Neural progenitor cell (in vitro differentiated cells): ENCODE results near the gene CEP57. TPM values are rescaled to one million over a fixed set of nuclear protein-coding genes. Genes with fewer than 3 reads are reported as not detected.

ENCODE experiments used
- DNase-seq: peaks from one replicate; pipeline ENCODE4 v3.0.0-alpha.2; 2016; ENCODE audit warnings: low spot score
- H2AFZ ChIP-seq: fragments of 200-600 bp; sonication (generic); replicated peaks from 2 replicates; pipeline ENCODE4 v1.6.1; 2016; ENCODE audit warnings: antibody characterized with exemption
- H3F3A ChIP-seq: fragments of 200-600 bp; sonication (generic); 2 replicates; pipeline ENCODE4 v1.6.1; 2016; ENCODE audit warnings: antibody characterized with exemption, low read depth
- H3K27ac ChIP-seq: fragments of 200-600 bp; sonication (generic); 2 replicates; pipeline ENCODE4 v1.5.1; 2016; ENCODE audit warnings: mild to moderate bottlenecking
- H3K27me3 ChIP-seq: fragments of 200-600 bp; sonication (generic); 2 replicates; pipeline ENCODE4 v1.6.1; 2016; ENCODE audit warnings: mild to moderate bottlenecking, moderate library complexity
- H3K36me3 ChIP-seq: fragments of 200-600 bp; sonication (generic); 2 replicates; pipeline ENCODE4 v1.5.1; 2016
- H3K4me1 ChIP-seq: fragments of 200-600 bp; sonication (generic); 2 replicates; pipeline ENCODE4 v1.6.1; 2016; ENCODE audit warnings: mixed run types
- H3K4me2 ChIP-seq: fragments of 200-600 bp; sonication (generic); 2 replicates; pipeline ENCODE4 v1.6.1; 2016
- H3K4me3 ChIP-seq: fragments of 200-600 bp; sonication (generic); 2 replicates; pipeline ENCODE4 v1.5.1; 2016
- H3K79me2 ChIP-seq: fragments of 200-600 bp; sonication (generic); 2 replicates; pipeline ENCODE4 v1.6.1; 2016; ENCODE audit warnings: low read depth
- H3K9ac ChIP-seq: fragments of 200-600 bp; sonication (generic); 2 replicates; pipeline ENCODE4 v1.6.1; 2016
- H3K9me3 ChIP-seq: fragments of 200-600 bp; sonication (generic); 2 replicates; pipeline ENCODE4 v1.5.1; 2016; ENCODE audit warnings: low read depth
- H4K20me1 ChIP-seq: fragments of 200-600 bp; sonication (generic); 2 replicates; pipeline ENCODE4 v1.6.1; 2016; ENCODE audit warnings: low read depth
- H3K27ac Mint-ChIP-seq: 3 replicates; pipeline ENCODE4 v1.8.0; 2021; ENCODE audit warnings: mixed read lengths
- H3K27me3 Mint-ChIP-seq: 2 replicates; pipeline ENCODE4 v1.8.0; 2022; ENCODE audit warnings: low read depth, mild to moderate bottlenecking, inconsistent platforms, moderate library complexity, mixed read lengths; ENCODE audit not compliant: insufficient read depth
- H3K36me3 Mint-ChIP-seq: 3 replicates; pipeline ENCODE4 v1.8.0; 2021; ENCODE audit warnings: mixed read lengths
- H3K4me1 Mint-ChIP-seq: 3 replicates; pipeline ENCODE4 v1.8.0; 2021; ENCODE audit warnings: mixed read lengths
- H3K4me3 Mint-ChIP-seq: 3 replicates; pipeline ENCODE4 v1.8.0; 2021; ENCODE audit warnings: mild to moderate bottlenecking, moderate library complexity, mixed read lengths
- H3K9me3 Mint-ChIP-seq: 3 replicates; pipeline ENCODE4 v1.8.0; 2020; ENCODE audit warnings: mixed read lengths
- CTCF ChIP-seq: fragments of 200-600 bp; sonication (generic); IDR thresholded peaks from 2 replicates; pipeline ENCODE4 v1.5.1; 2017; ENCODE audit warnings: antibody characterized with exemption, mild to moderate bottlenecking
- EZH2 ChIP-seq: fragments of 200-600 bp; sonication (generic); IDR thresholded peaks from 2 replicates; pipeline ENCODE4 v1.6.1; 2017; ENCODE audit warnings: antibody characterized with exemption, mild to moderate bottlenecking, moderate library complexity
- EZH2phosphoT487 ChIP-seq: fragments of 200-600 bp; sonication (generic); IDR thresholded peaks from 2 replicates; pipeline ENCODE4 v1.6.1; 2017; ENCODE audit warnings: antibody characterized with exemption
- total RNA-seq: library from RNA; depleted of rRNA; stranded (reverse); fragments of >200 nt; gene quantifications from 2 replicates; pipeline ENCODE4 v1.2.3, GENCODE V29; 2015; ENCODE audit warnings: low replicate concordance

CEP57 gene
- total RNA-seq, 1 donor from 2014 or later: 185 TPM

DNA sequence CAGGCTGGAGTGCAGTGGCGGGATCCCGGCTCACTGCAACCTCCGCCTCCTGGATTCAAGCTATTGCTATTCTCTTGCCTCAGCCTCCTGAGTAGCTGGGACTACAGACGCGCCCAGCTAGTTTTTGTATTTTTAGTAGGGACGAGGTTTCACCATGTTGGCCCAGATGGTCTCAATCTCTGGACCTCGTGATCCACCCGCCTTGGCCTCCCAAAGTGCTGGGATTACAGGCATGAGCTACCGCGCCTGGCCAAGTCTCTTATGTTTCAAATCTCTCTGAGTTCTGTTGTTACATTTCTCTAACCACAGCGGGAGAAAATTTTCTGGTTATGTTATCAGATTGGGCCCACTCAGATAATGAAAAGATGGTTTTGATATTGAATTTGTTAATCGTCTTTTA is 10.1 kb downstream of the CEP57 start:
- no peaks in the 10 kb centered on the region for H3K4me1 ChIP-seq
- H3K27me3 ChIP-seq: no peaks in the 10 kb centered on the region
- H3K4me2 ChIP-seq: no peak overlapping the region
- H3K79me2 ChIP-seq: peaks cover 53% of the 10 kb centered on the region
- Mint-ChIP-seq H3K27me3 (no peaks in the 10 kb centered on the region), H3K36me3 (peaks cover 38% of the 10 kb centered on the region), H3K4me3 (no peak overlapping the region), H3K27ac (no peak overlapping the region), H3K4me1 (no peaks in the 10 kb centered on the region), H3K9me3 (peaks cover 6% of the 10 kb centered on the region)
- H3K9me3 ChIP-seq: peaks cover under 1% of the 10 kb centered on the region
- no peak overlapping the region for H3K9ac ChIP-seq
- no peak overlapping the region for H3K4me3 ChIP-seq
- H3K27ac ChIP-seq: no peak overlapping the region
- peaks cover 27% of the 10 kb centered on the region for H4K20me1 ChIP-seq
- H2AFZ ChIP-seq: no peak overlapping the region
- no peak for DNase-seq
- no peaks in the 10 kb centered on the region for H3F3A ChIP-seq
- peaks cover 24% of the 10 kb centered on the region for H3K36me3 ChIP-seq
- no peak for TF ChIP-seq CTCF
- no peak for TF ChIP-seq EZH2phosphoT487

- no peak for TF ChIP-seq CTCF
- no peak for TF ChIP-seq EZH2phosphoT487
- TF ChIP-seq EZH2: no peak
- Histone ChIP-seq H3K27ac (no peak overlapping the region), H3K4me2 (no peak overlapping the region), H3K27me3 (no peaks in the 10 kb centered on the region), H3K9ac (no peak overlapping the region), H3K4me1 (no peaks in the 10 kb centered on the region), H2AFZ (no peak overlapping the region), H3K79me2 (peaks cover 30% of the 10 kb centered on the region), H4K20me1 (peaks cover 8% of the 10 kb centered on the region), H3K36me3 (peaks cover 36% of the 10 kb centered on the region), H3K9me3 (peaks cover 7% of the 10 kb centered on the region), H3F3A (no peaks in the 10 kb centered on the region), H3K4me3 (no peak overlapping the region)
- no peak for DNase-seq
- Mint-ChIP-seq H3K27me3 (no peaks in the 10 kb centered on the region), H3K4me1 (no peaks in the 10 kb centered on the region), H3K4me3 (no peak overlapping the region), H3K36me3 (peaks cover 58% of the 10 kb centered on the region), H3K9me3 (peaks cover 19% of the 10 kb centered on the region), H3K27ac (no peak overlapping the region)
Measured at GRCh38 chr11:95802806-95803205, 12.5 kb downstream of the CEP57 start.

GRCh38 chr11:95803973-95804372 is 13.7 kb downstream of the CEP57 start:
- DNase-seq: no peak
- Histone ChIP-seq H3K27ac (no peak overlapping the region), H3K79me2 (peaks cover 18% of the 10 kb centered on the region), H3K27me3 (no peaks in the 10 kb centered on the region), H3K36me3 (peaks cover 32% of the 10 kb centered on the region), H3K4me2 (no peak overlapping the region), H3K9me3 (peaks cover 7% of the 10 kb centered on the region), H4K20me1 (peaks cover 2% of the 10 kb centered on the region), H3K4me1 (no peaks in the 10 kb centered on the region), H2AFZ (no peak overlapping the region), H3K4me3 (no peak overlapping the region), H3K9ac (no peak overlapping the region), H3F3A (no peaks in the 10 kb centered on the region)
- no peak for TF ChIP-seq EZH2
- TF ChIP-seq CTCF: no peak
- TF ChIP-seq EZH2phosphoT487: no peak
- no peak overlapping the region for H3K4me3 Mint-ChIP-seq
- no peaks in the 10 kb centered on the region for H3K27me3 Mint-ChIP-seq
- H3K27ac Mint-ChIP-seq: no peak overlapping the region
- peaks cover 29% of the 10 kb centered on the region for H3K9me3 Mint-ChIP-seq
- peaks cover 68% of the 10 kb centered on the region for H3K36me3 Mint-ChIP-seq
- H3K4me1 Mint-ChIP-seq: no peaks in the 10 kb centered on the region
